Measurements from ENCODE around the gene ASB16. TPM values are rescaled to one million over a fixed set of nuclear protein-coding genes. Genes with fewer than 3 reads are reported as not detected.

ASB16 gene
- total and polyA plus RNA-seq, 10 of the 15 experiments (the other 5 are each of a cell fraction or from before 2014, with no cell fraction given): 0.07 to 1.1 (median 0.44) TPM; not detected in 5

DNA sequence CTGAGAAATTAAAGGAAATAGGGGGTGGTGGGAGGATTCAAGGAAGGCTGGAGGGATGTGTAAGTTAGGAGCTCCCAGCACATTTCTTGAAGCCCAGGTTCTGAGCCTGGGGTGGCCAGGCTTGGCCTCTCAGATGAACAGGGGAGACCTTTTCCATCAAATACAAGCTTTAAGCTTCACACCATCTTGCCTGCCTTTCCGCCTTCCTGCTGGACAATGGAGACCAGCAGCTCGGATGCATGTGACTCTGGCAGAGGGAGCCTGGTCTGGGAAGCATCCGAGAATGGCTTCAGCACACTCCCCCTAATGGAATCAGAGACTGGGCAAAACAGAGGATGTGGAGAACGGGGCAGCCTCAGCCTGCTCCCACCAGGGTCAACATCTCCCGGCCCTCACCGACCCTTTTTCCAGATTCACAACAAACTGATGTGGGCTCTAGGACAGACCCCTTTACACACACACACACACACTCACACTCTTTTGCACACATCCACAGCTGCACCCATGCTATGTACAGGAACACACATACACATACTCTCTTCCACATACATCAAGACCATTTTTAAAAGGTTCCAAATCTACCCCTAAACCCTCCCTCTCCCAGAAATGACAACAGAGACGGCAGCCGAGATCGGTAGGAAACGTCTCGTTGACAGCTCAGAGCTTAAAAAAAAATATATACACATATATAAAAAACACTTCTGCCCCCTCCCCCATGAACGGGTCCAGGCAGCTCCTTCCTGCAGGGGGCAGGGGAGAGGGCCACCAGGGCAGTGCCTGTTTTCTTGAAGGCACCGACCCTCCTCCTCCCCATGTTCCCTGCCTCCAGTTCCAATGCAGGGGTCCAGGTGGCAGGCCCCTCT is 35.7 kb downstream of the ASB16 start (continued):
- TF ChIP-seq, protein P1, sequence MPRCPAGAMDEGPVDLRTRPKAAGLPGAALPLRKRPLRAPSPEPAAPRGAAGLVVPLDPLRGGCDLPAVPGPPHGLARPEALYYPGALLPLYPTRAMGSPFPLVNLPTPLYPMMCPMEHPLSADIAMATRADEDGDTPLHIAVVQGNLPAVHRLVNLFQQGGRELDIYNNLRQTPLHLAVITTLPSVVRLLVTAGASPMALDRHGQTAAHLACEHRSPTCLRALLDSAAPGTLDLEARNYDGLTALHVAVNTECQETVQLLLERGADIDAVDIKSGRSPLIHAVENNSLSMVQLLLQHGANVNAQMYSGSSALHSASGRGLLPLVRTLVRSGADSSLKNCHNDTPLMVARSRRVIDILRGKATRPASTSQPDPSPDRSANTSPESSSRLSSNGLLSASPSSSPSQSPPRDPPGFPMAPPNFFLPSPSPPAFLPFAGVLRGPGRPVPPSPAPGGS (IDR thresholded peaks at IDR 0.05; ENCODE audit: borderline replicate concordance, insufficient read depth, low read depth, low read length, poor library complexity, severe bottlenecking): no peak
- no peak for TF ChIP-seq FOXK2 (IDR thresholded peaks at IDR 0.05)
- peak; percentile 57; the same call in 1 of the 2 replicates for TF ChIP-seq POLR2A (IDR thresholded peaks at IDR 0.05; ENCODE audit: low read depth, low read length)
- TF ChIP-seq JUNB (IDR thresholded peaks at IDR 0.05): no peak
- TF ChIP-seq, protein P2, sequence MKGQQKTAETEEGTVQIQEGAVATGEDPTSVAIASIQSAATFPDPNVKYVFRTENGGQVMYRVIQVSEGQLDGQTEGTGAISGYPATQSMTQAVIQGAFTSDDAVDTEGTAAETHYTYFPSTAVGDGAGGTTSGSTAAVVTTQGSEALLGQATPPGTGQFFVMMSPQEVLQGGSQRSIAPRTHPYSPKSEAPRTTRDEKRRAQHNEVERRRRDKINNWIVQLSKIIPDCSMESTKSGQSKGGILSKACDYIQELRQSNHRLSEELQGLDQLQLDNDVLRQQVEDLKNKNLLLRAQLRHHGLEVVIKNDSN (IDR thresholded peaks at IDR 0.05; ENCODE audit: borderline replicate concordance, extremely low read length, insufficient read depth, low read depth, low read length): no peak
- TF ChIP-seq SP1 (IDR thresholded peaks at IDR 0.05; ENCODE audit: low read depth, low read length): no peak
- TF ChIP-seq, protein P3, sequence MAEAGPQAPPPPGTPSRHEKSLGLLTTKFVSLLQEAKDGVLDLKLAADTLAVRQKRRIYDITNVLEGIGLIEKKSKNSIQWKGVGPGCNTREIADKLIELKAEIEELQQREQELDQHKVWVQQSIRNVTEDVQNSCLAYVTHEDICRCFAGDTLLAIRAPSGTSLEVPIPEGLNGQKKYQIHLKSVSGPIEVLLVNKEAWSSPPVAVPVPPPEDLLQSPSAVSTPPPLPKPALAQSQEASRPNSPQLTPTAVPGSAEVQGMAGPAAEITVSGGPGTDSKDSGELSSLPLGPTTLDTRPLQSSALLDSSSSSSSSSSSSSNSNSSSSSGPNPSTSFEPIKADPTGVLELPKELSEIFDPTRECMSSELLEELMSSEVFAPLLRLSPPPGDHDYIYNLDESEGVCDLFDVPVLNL (IDR thresholded peaks at IDR 0.05; ENCODE audit: low read depth, low read length): no peak
- no peak for TF ChIP-seq ZSCAN29 (IDR thresholded peaks at IDR 0.05)
- no peak for TF ChIP-seq ZNF622 (IDR thresholded peaks at IDR 0.05)
- TF ChIP-seq, protein P4, sequence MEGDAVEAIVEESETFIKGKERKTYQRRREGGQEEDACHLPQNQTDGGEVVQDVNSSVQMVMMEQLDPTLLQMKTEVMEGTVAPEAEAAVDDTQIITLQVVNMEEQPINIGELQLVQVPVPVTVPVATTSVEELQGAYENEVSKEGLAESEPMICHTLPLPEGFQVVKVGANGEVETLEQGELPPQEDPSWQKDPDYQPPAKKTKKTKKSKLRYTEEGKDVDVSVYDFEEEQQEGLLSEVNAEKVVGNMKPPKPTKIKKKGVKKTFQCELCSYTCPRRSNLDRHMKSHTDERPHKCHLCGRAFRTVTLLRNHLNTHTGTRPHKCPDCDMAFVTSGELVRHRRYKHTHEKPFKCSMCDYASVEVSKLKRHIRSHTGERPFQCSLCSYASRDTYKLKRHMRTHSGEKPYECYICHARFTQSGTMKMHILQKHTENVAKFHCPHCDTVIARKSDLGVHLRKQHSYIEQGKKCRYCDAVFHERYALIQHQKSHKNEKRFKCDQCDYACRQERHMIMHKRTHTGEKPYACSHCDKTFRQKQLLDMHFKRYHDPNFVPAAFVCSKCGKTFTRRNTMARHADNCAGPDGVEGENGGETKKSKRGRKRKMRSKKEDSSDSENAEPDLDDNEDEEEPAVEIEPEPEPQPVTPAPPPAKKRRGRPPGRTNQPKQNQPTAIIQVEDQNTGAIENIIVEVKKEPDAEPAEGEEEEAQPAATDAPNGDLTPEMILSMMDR (IDR thresholded peaks at IDR 0.05 in 2 of 3, conservative IDR thresholded peaks at IDR 0.05 in 1 of 3; ENCODE audit: control insufficient read depth in 2 of 3, extremely low read depth in 1 of 3, insufficient read depth in 1 of 3, low read depth in 3 of 3, low read length in 3 of 3): 0 out of 6 replicates have a peak, but pooled peaks of 1 of the 3 experiments have one; percentile 17
